ENCODE data around the gene ZNF598.

DNA sequence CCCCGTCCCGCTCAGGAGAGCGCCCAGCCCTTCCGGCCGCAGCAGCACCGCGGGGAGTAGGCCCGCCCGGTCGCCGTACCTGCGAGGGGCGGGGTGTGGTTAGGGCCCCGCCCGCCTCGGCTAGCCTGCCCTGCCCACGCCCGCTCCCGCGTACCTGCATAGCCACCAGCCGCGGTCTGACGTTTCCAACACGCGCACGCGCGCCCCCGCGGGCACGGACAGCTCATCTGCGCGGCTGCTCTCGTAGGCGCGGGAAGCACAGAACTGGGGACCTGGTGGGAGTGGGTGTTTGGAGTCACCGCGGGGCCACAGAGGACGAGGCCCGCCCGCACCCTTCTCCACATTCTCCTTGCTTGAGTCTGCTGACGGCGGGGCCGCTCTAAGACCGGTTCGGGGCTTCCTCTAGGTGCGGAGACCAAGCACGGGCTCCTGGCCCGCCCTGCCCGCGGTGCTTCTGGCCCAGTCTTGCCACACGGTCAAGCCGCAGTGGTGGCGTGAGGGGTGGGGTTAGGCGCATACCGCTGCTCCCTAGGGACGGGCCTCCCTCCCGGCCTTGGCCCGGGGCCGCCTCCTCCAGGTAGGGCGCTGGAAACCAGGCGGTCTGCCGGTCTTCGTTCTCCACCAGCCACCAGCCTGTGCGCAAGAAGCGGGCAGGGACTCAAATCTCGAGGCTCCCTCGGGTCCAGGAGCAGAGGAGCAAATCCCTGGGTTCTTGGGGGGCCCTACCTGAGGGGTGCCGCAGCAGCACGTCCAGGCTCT, 30.2 kb downstream of the ZNF598 start:
- no peak for TF ChIP-seq POLR2A (IDR thresholded peaks at IDR 0.05)
- TF ChIP-seq, protein P1, sequence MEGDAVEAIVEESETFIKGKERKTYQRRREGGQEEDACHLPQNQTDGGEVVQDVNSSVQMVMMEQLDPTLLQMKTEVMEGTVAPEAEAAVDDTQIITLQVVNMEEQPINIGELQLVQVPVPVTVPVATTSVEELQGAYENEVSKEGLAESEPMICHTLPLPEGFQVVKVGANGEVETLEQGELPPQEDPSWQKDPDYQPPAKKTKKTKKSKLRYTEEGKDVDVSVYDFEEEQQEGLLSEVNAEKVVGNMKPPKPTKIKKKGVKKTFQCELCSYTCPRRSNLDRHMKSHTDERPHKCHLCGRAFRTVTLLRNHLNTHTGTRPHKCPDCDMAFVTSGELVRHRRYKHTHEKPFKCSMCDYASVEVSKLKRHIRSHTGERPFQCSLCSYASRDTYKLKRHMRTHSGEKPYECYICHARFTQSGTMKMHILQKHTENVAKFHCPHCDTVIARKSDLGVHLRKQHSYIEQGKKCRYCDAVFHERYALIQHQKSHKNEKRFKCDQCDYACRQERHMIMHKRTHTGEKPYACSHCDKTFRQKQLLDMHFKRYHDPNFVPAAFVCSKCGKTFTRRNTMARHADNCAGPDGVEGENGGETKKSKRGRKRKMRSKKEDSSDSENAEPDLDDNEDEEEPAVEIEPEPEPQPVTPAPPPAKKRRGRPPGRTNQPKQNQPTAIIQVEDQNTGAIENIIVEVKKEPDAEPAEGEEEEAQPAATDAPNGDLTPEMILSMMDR (IDR thresholded peaks at IDR 0.05), result no peak
